ENCODE results near the gene RB1.
"Not testable (repeated sequence)": the region's sequence is repeated elsewhere in the genome, so short reads cannot be mapped to it uniquely, and the experiment has no call there.

Gene RB1

DNA sequence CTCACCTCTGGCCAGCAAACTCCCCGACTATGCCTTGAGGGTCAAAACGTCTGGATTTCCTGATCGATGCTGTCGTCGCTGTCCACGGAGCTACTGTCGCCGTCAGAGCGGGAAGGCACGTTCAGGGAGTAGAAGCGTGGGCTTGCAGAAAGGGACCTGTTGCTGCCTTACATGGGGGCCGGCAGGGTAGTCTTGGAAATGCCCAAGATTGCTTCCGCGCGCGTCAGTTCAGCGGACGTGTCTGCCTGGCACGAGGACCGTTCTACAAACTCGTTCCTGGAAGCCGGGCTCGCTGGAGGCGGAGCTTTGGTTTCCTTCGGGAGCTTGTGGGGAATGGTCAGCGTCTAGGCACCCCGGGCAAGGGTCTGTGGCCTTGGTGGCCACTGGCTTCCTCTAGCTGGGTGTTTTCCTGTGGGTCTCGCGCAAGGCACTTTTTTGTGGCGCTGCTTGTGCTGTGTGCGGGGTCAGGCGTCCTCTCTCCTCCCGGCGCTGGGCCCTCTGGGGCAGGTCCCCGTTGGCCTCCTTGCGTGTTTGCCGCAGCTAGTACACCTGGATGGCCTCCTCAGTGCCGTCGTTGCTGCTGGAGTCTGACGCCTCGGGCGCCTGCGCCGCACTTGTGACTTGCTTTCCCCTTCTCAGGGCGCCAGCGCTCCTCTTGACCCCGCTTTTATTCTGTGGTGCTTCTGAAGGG lies 15.4 kb downstream of the RB1 start:
- no peaks in the 10 kb centered on the region for H3K27me3 ChIP-seq (ENCODE audit: insufficient read depth, low read length)
- no peak overlapping the region for H3K27ac ChIP-seq (ENCODE audit: low read depth, low read length)
- peaks cover 3% of the 10 kb centered on the region; the same call in 1 of the 2 replicates for H3K36me3 ChIP-seq (ENCODE audit: insufficient read depth, low read length)
- no peak overlapping the region for H3K4me3 ChIP-seq (ENCODE audit: low read length)
- 96% methylated on average over 47 of the region's 47 CpGs for WGBS
- H3K4me1 ChIP-seq (ENCODE audit: insufficient read depth, low read length) = no peaks in the 10 kb centered on the region
- H3K9me3 ChIP-seq (ENCODE audit: insufficient read depth, low read depth, low read length) = peaks cover 11% of the 10 kb centered on the region
- H3K9ac ChIP-seq (ENCODE audit: low read depth, low read length) = no peak overlapping the region

- Histone ChIP-seq H3K27ac (ENCODE audit: low read depth, low read length) (no peak overlapping the region), H3K9ac (ENCODE audit: low read depth, low read length) (no peak overlapping the region), H3K27me3 (ENCODE audit: insufficient read depth, low read length) (no peaks in the 10 kb centered on the region), H3K9me3 (ENCODE audit: insufficient read depth, low read depth, low read length) (peaks cover 11% of the 10 kb centered on the region), H3K36me3 (ENCODE audit: insufficient read depth, low read length) (peaks cover 3% of the 10 kb centered on the region; the same call in 1 of the 2 replicates), H3K4me3 (ENCODE audit: low read length) (no peak overlapping the region), H3K4me1 (ENCODE audit: insufficient read depth, low read length) (no peaks in the 10 kb centered on the region)
- 96% methylated on average over 48 of the region's 48 CpGs for WGBS
Measured at GRCh38 chr13:48319531-48320398, 16.2 kb downstream of the RB1 start.

GRCh38 chr13:48320399-48320790 lies 16.8 kb downstream of the RB1 start:
- H3K9me3 ChIP-seq (ENCODE audit: insufficient read depth, low read depth, low read length) = peaks cover 11% of the 10 kb centered on the region
- H3K4me1 ChIP-seq (ENCODE audit: insufficient read depth, low read length) = no peaks in the 10 kb centered on the region
- WGBS = 98% methylated on average over 20 of the region's 20 CpGs
- H3K4me3 ChIP-seq (ENCODE audit: low read length) = no peak overlapping the region
- no peak overlapping the region for H3K9ac ChIP-seq (ENCODE audit: low read depth, low read length)
- H3K27ac ChIP-seq (ENCODE audit: low read depth, low read length) = no peak overlapping the region
- H3K36me3 ChIP-seq (ENCODE audit: insufficient read depth, low read length) = peaks cover 3% of the 10 kb centered on the region; the same call in 1 of the 2 replicates
- H3K27me3 ChIP-seq (ENCODE audit: insufficient read depth, low read length) = no peaks in the 10 kb centered on the region

DNA sequence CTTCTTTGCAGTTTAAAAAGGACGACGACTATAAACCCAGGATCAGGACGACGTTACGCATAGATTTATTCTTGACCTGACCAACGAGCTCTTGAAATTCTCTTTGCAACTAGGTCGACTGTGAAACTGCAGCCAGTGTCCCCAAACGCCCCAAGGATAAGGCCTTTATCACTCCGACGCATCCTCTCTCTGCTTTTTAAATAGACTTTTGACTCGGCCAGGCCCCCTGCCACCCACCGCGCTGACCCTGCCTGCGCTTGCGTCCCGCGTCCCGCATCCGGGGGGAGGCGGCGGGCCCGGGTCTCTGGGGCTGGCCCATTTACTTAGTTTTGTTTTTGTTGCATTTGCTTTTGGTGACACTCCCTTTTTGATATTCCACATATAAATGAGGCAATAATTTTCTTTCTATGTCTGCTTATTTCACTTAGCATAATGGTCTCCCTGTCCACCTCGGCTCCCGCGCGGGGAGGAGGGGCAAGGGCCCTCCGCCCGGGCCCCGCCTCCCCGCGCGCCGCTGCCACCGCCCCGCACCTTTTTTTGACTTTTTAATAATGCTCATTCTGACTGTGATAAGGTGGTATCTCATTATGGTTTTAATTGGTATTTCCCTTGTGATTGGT lies 17.4 kb downstream of the RB1 start:
- 97% methylated on average over 35 of the region's 35 CpGs for WGBS
- Histone ChIP-seq H3K4me3 (ENCODE audit: low read length) (no peak overlapping the region), H3K36me3 (ENCODE audit: insufficient read depth, low read length) (peaks cover 3% of the 10 kb centered on the region; the same call in 1 of the 2 replicates), H3K27me3 (ENCODE audit: insufficient read depth, low read length) (no peaks in the 10 kb centered on the region), H3K9me3 (ENCODE audit: insufficient read depth, low read depth, low read length) (peaks cover 11% of the 10 kb centered on the region), H3K27ac (ENCODE audit: low read depth, low read length) (no peak overlapping the region), H3K9ac (ENCODE audit: low read depth, low read length) (no peak overlapping the region), H3K4me1 (ENCODE audit: insufficient read depth, low read length) (no peaks in the 10 kb centered on the region)

DNA sequence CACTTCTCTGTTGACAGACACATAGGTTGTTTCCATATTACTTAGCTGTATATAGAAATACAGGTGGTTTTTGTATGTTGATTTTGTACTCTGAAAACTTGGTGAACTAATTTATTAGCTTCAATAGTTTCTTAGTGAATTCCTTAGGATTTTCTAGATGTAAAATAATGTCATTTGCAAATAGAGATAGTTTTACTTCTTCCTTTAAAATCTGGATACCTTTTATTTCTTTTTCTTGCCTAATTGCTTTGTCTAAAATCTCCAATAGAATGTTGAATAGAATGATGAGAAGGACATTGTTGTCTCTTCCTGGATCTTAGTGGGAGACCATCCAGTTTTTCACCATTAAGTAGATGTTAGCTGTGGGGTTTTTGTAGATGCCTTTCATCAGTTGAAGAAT lies 18.7 kb downstream of the RB1 start:
- no peak overlapping the region for H3K4me3 ChIP-seq (ENCODE audit: low read length)
- H3K36me3 ChIP-seq (ENCODE audit: insufficient read depth, low read length) = peaks cover 3% of the 10 kb centered on the region; the same call in 1 of the 2 replicates
- H3K27ac ChIP-seq (ENCODE audit: low read depth, low read length) = no peak overlapping the region
- H3K27me3 ChIP-seq (ENCODE audit: insufficient read depth, low read length) = no peaks in the 10 kb centered on the region
- peaks cover 11% of the 10 kb centered on the region for H3K9me3 ChIP-seq (ENCODE audit: insufficient read depth, low read depth, low read length)
- no peak overlapping the region for H3K9ac ChIP-seq (ENCODE audit: low read depth, low read length)
- no peaks in the 10 kb centered on the region for H3K4me1 ChIP-seq (ENCODE audit: insufficient read depth, low read length)

- H3K27ac ChIP-seq (ENCODE audit: low read depth, low read length) = no peak overlapping the region
- WGBS = 100% methylated on average over 1 of the region's 1 CpG
- no peaks in the 10 kb centered on the region for H3K36me3 ChIP-seq (ENCODE audit: insufficient read depth, low read length)
Measured at GRCh38 chr13:48333976-48334375, 30.4 kb downstream of the RB1 start.

GRCh38 chr13:48334534-48335127 lies 31.1 kb downstream of the RB1 start:
- Histone ChIP-seq H3K4me3 (ENCODE audit: low read length) (no peak overlapping the region), H3K27me3 (ENCODE audit: insufficient read depth, low read length) (no peaks in the 10 kb centered on the region), H3K9me3 (ENCODE audit: insufficient read depth, low read depth, low read length) (peaks cover 6% of the 10 kb centered on the region; the same call in 1 of the 2 replicates), H3K9ac (ENCODE audit: low read depth, low read length) (no peak overlapping the region), H3K36me3 (ENCODE audit: insufficient read depth, low read length) (no peaks in the 10 kb centered on the region; the same call in 1 of the 2 replicates), H3K27ac (ENCODE audit: low read depth, low read length) (no peak overlapping the region), H3K4me1 (ENCODE audit: insufficient read depth, low read length) (no peaks in the 10 kb centered on the region)
- 65% methylated on average over 1 of the region's 4 CpGs for WGBS

More at GRCh38 chr13:48333976-48334375, 30.4 kb downstream of the RB1 start:
- Histone ChIP-seq H3K27me3 (ENCODE audit: insufficient read depth, low read length) (no peaks in the 10 kb centered on the region), H3K9me3 (ENCODE audit: insufficient read depth, low read depth, low read length) (0 out of 2 replicates have a peak, but pooled peaks cover 3% of the 10 kb centered on the region), H3K9ac (ENCODE audit: low read depth, low read length) (no peak overlapping the region), H3K4me1 (ENCODE audit: insufficient read depth, low read length) (no peaks in the 10 kb centered on the region), H3K4me3 (ENCODE audit: low read length) (no peak overlapping the region)

GRCh38 chr13:48339198-48339597 lies 35.6 kb downstream of the RB1 start:
- not testable (repeated sequence) for H3K27me3 ChIP-seq (ENCODE audit: insufficient read depth, low read length); H3K9ac ChIP-seq (ENCODE audit: low read depth, low read length); H3K36me3 ChIP-seq (ENCODE audit: insufficient read depth, low read length); H3K27ac ChIP-seq (ENCODE audit: low read depth, low read length); H3K4me1 ChIP-seq (ENCODE audit: insufficient read depth, low read length); H3K4me3 ChIP-seq (ENCODE audit: low read length)
- WGBS = 95% methylated on average over 11 of the region's 11 CpGs
- H3K9me3 ChIP-seq (ENCODE audit: insufficient read depth, low read depth, low read length) = peaks cover 15% of the 10 kb centered on the region; the same call in 1 of the 2 replicates

GRCh38 chr13:48344264-48344663 lies 40.7 kb downstream of the RB1 start:
- Histone ChIP-seq H3K36me3 (ENCODE audit: insufficient read depth, low read length) (peaks cover 7% of the 10 kb centered on the region), H3K4me3 (ENCODE audit: low read length) (no peak overlapping the region), H3K27me3 (ENCODE audit: insufficient read depth, low read length) (no peaks in the 10 kb centered on the region), H3K27ac (ENCODE audit: low read depth, low read length) (no peak overlapping the region), H3K9me3 (ENCODE audit: insufficient read depth, low read depth, low read length) (peaks cover 12% of the 10 kb centered on the region; the same call in 1 of the 2 replicates), H3K9ac (ENCODE audit: low read depth, low read length) (no peak overlapping the region), H3K4me1 (ENCODE audit: insufficient read depth, low read length) (no peaks in the 10 kb centered on the region)
- WGBS = 95% methylated on average over 2 of the region's 2 CpGs

- Histone ChIP-seq H3K27ac (ENCODE audit: low read depth, low read length) (no peak overlapping the region), H3K9me3 (ENCODE audit: insufficient read depth, low read depth, low read length) (no peaks in the 10 kb centered on the region), H3K4me3 (ENCODE audit: low read length) (no peak overlapping the region), H3K27me3 (ENCODE audit: insufficient read depth, low read length) (no peaks in the 10 kb centered on the region), H3K4me1 (ENCODE audit: insufficient read depth, low read length) (no peaks in the 10 kb centered on the region), H3K36me3 (ENCODE audit: insufficient read depth, low read length) (peaks cover 27% of the 10 kb centered on the region; the same call in 1 of the 2 replicates), H3K9ac (ENCODE audit: low read depth, low read length) (no peak overlapping the region)
- 100% methylated on average over 1 of the region's 1 CpG for WGBS
Measured at GRCh38 chr13:48346583-48346982, 43.0 kb downstream of the RB1 start.

Data from HUES64 (cell line).